Activated naive CD8-positive, alpha-beta T cell treated with anti-CD3 and anti-CD28 coated beads, Interleukin-2, amount 50 U/mL, for 24 hours (primary cell): Measurements from ENCODE around the gene CYP27A1.
"Not testable (repeated sequence)": the region's sequence is repeated elsewhere in the genome, so short reads cannot be mapped to it uniquely, and the experiment has no call there.

ENCODE experiments used
- ATAC-seq: fragments of 150-1000 bp; cut with Tn5 transposase; one replicate; pipeline ENCODE4 v1.10.0; 2021
- DNase-seq: peaks from one replicate; pipeline ENCODE4 v3.0.0; 2021
- H3K27ac Mint-ChIP-seq: one replicate; pipeline ENCODE4 v1.8.0; 2021; ENCODE audit warnings: mild to moderate bottlenecking, mixed read lengths
- H3K27me3 Mint-ChIP-seq: one replicate; pipeline ENCODE4 v1.8.0; 2021; ENCODE audit warnings: mixed read lengths
- H3K36me3 Mint-ChIP-seq: one replicate; pipeline ENCODE4 v1.8.0; 2021; ENCODE audit warnings: low read depth, mixed read lengths
- H3K4me1 Mint-ChIP-seq: one replicate; pipeline ENCODE4 v1.8.0; 2021; ENCODE audit warnings: mixed read lengths
- H3K4me3 Mint-ChIP-seq: one replicate; pipeline ENCODE4 v1.8.0; 2021; ENCODE audit warnings: mild to moderate bottlenecking, moderate library complexity, mixed read lengths
- H3K9me3 Mint-ChIP-seq: one replicate; pipeline ENCODE4 v1.8.0; 2021; ENCODE audit warnings: mixed read lengths

Gene CYP27A1

DNA sequence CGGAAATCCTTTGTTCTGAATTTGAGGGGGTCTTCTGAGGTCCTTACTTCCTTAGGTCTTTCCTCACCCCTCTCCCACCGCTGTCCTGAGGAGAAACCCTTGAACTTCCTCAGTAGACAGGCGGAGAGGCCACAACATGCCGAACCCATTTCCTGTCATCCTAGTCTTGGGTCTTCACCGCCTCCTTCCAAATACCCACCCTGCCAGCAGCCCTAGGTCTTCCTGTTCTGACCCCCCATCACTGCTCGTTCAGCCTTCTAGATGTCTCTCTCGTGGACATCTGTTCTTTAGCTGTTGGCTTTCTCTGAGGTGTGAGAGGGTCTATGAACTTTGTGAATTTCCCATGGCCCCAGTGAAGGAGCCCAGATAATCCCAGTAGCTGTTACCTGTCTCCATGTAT is 27.2 kb upstream of the CYP27A1 start:
- no peak overlapping the region for H3K27ac Mint-ChIP-seq
- peaks cover 5% of the 10 kb centered on the region for H3K4me1 Mint-ChIP-seq
- H3K27me3 Mint-ChIP-seq = no peaks in the 10 kb centered on the region
- DNase-seq (no peak), ATAC-seq (no peak)
- peaks cover 47% of the 10 kb centered on the region for H3K36me3 Mint-ChIP-seq
- H3K9me3 Mint-ChIP-seq = no peaks in the 10 kb centered on the region
- H3K4me3 Mint-ChIP-seq = no peak overlapping the region

DNA sequence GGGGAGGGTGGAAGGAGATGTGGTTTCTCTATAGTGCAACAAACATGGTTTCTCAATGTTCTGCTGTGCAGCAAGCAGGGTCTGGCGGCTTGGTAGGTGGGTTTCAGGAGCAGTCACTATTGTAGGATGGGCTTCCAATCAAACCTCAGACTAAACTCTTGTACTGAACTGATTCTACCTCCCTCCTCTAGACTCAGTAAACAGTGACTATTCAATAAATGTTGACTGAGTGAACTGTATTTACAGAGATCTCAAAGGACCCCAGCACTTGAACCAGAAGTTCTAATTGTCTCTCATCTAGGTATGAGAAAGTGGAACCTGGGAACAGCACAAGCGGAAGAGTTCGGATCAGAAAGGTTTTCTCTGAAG is 26.8 kb upstream of the CYP27A1 start:
- no peak for DNase-seq
- peaks cover 44% of the 10 kb centered on the region for H3K36me3 Mint-ChIP-seq
- H3K27me3 Mint-ChIP-seq = no peaks in the 10 kb centered on the region
- no peaks in the 10 kb centered on the region for H3K9me3 Mint-ChIP-seq
- peaks cover 5% of the 10 kb centered on the region for H3K4me1 Mint-ChIP-seq
- no peak overlapping the region for H3K27ac Mint-ChIP-seq
- no peak for ATAC-seq
- H3K4me3 Mint-ChIP-seq = no peak overlapping the region

DNA sequence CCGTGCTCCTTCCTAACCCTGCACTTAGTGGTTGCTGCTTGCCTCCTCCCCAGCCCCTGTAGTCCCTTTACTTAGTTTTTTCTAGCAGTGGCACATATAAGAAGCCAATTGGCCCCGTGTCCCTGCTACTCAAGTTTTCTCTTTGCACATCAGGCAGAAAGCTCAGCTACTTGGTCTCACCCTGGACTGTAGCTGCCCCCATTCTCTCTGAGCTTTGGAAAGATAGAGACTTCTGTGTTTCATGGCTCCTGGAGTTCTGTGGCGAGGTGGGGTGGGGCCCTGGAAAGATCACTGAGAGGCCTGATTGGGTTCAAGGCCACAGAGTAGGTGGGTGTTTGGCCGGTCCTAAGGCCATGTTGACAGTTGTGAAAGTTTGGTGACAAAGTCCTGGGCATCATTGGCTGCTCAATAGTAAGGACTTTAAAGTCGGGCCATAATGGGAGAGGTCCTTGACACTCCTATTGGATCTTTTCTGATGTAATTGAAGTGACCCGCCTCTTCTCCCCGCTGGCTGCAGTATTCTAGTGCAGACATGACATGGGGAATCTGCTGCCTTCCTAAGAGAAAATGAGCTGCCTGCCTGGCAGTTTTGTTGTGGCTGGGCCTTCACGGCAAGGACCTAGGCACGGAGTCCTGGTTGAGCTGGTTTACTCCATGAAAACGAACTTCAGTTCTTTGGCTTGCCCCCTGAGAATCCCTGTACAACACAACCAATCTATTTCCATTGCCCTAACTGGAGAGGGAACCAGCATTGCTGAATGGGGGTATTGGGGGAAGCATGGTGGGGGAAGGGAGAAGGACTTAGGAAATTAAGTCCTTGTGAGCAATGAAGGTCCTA is 26.2 kb upstream of the CYP27A1 start:
- Mint-ChIP-seq H3K4me3 (no peak overlapping the region), H3K9me3 (no peaks in the 10 kb centered on the region), H3K36me3 (peaks cover 39% of the 10 kb centered on the region), H3K27ac (no peak overlapping the region), H3K4me1 (peaks cover 5% of the 10 kb centered on the region), H3K27me3 (no peaks in the 10 kb centered on the region)
- no peak for ATAC-seq
- no peak for DNase-seq

DNA sequence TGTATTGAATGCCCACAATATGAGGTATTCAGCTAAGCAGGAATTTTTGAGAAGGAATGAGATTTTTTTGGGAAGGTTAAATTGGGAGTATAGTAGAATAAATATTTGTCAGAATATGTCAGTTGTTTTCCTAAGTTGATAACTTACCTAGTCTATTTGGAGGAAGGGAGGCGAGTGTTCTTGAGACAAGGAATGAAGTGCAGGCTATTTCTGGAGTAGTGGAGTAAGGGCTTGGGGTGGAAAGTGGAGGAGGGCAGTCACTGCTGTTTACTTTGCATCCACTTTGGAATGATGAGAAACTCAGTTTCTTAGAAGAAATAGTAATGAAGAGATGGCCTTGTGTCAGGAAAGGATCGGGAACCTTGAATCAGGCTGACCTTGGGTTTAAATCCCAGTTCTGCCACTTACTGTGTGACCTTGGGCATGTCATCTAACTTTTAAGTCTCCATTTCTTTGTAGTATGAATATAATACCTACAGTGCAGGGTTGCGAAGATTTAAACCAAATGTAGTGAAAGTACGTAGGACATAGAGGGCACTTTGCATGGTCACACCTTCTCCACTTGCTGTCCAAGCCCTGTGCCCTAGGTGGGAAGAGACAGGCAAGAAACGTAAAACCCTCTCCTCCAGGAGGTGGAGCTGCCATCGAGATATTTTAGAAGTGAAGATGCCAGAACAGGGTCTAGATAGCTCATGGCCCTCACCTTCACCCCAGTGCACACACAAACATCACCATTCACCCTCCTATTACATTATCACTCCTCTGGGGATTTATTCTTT is 25.2 kb upstream of the CYP27A1 start:
- no peak overlapping the region for H3K27ac Mint-ChIP-seq
- peaks cover 35% of the 10 kb centered on the region for H3K36me3 Mint-ChIP-seq
- H3K27me3 Mint-ChIP-seq = no peaks in the 10 kb centered on the region
- H3K9me3 Mint-ChIP-seq = no peaks in the 10 kb centered on the region
- no peak for ATAC-seq
- peaks cover 5% of the 10 kb centered on the region for H3K4me1 Mint-ChIP-seq
- H3K4me3 Mint-ChIP-seq = no peak overlapping the region
- no peak for DNase-seq

DNA sequence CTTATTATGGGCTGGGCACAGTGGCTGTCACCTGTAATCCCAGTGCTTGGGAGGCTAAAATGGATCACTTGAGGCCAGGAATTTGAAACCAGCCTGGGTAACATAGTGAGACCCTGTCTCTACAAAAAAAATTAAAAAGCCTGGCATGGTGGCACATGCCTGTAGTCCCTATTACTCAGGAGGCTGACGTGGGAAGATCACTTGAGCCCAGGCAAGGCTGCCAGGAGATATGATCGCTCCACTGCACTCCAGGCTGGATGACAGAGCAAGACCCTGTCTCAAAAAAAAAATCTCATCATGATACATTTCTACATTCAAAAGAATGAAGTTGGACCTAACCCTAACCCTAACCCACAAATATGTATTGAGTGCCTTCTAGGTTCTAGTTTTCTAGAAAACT is 20.2 kb upstream of the CYP27A1 start:
- no peak overlapping the region for H3K4me3 Mint-ChIP-seq

DNA sequence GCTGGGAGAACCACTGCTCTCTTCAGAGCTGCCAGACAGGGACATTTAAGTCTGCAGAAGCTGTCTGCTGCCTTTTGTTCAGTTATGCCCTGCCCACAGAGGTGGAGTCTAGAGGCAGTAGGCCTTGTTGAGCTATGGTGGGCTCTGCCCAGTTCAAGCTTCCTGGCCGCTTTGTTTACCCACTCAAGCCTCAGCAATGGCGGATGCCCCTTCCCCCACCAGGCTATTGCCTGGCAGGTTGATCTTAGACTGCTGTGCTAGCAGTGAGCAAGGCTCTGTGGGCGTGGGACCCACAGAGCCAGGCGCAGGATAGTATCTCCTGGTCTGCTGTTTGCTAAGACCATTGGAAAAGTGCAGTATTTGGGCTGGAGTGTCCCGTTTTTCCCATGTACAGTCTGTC is 9.2 kb upstream of the CYP27A1 start:
- not testable (repeated sequence) for ATAC-seq, H3K27ac Mint-ChIP-seq

More for the DNA sequence above, 20.2 kb upstream of the CYP27A1 start:
- no peak for ATAC-seq
- H3K27me3 Mint-ChIP-seq = no peaks in the 10 kb centered on the region
- H3K4me1 Mint-ChIP-seq = peaks cover 5% of the 10 kb centered on the region
- H3K9me3 Mint-ChIP-seq = no peaks in the 10 kb centered on the region
- H3K36me3 Mint-ChIP-seq = no peaks in the 10 kb centered on the region
- DNase-seq = no peak
- H3K27ac Mint-ChIP-seq = no peak overlapping the region

DNA sequence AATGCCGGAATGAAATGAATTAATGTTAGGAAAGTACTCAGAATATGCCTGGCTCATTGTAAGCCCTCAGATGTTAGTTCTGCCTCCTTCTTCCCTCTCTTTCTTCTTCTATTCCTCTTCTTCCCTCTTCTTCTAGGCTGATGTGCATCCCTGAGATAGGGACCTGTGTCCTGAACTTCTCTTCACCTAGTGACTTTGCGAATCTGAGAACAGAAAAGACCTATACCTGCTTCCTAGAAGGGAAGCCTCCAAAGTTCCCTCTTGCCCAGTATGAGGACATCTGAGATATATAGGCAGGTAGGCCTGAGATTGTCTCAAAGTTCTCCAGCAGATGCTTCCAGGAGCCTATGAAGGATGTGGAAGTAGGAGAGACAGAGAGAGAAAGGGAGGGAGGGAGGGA is 8.1 kb upstream of the CYP27A1 start:
- DNase-seq (no peak), ATAC-seq (no peak)
- Mint-ChIP-seq H3K27me3 (peaks cover 4% of the 10 kb centered on the region), H3K4me3 (no peak overlapping the region), H3K4me1 (no peaks in the 10 kb centered on the region), H3K9me3 (peaks cover 15% of the 10 kb centered on the region), H3K27ac (no peak overlapping the region), H3K36me3 (peaks cover 29% of the 10 kb centered on the region)

More for the DNA sequence above, 9.2 kb upstream of the CYP27A1 start:
- not testable (repeated sequence) for DNase-seq, H3K27me3 Mint-ChIP-seq, H3K4me3 Mint-ChIP-seq, H3K4me1 Mint-ChIP-seq
- H3K9me3 Mint-ChIP-seq = peaks cover 12% of the 10 kb centered on the region
- peaks cover 26% of the 10 kb centered on the region for H3K36me3 Mint-ChIP-seq

DNA sequence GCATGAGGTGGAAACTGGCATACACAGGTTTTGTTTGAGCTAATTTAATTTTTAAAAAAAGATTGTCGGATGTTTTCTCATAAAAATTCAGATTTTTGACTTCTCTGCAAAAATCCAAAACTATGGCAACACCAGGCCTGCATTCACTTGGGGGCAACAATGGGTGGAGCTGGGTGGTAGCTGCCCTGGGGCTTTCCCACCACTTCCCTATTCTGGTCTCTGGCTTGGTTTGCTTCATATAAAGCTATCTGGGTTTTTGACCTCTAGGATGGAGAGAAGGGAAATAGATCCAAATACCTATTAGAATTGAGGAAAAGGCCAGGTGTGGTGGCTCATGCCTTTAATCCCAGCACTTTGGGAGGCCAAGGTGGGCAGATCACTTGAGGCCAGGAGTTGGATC is 5.5 kb upstream of the CYP27A1 start:
- ATAC-seq = no peak
- no peak overlapping the region for H3K4me3 Mint-ChIP-seq
- no peak overlapping the region for H3K27ac Mint-ChIP-seq
- H3K36me3 Mint-ChIP-seq = peaks cover 21% of the 10 kb centered on the region
- H3K4me1 Mint-ChIP-seq = peaks cover 4% of the 10 kb centered on the region
- peaks cover 22% of the 10 kb centered on the region for H3K27me3 Mint-ChIP-seq
- peaks cover 19% of the 10 kb centered on the region for H3K9me3 Mint-ChIP-seq
- no peak for DNase-seq

DNA sequence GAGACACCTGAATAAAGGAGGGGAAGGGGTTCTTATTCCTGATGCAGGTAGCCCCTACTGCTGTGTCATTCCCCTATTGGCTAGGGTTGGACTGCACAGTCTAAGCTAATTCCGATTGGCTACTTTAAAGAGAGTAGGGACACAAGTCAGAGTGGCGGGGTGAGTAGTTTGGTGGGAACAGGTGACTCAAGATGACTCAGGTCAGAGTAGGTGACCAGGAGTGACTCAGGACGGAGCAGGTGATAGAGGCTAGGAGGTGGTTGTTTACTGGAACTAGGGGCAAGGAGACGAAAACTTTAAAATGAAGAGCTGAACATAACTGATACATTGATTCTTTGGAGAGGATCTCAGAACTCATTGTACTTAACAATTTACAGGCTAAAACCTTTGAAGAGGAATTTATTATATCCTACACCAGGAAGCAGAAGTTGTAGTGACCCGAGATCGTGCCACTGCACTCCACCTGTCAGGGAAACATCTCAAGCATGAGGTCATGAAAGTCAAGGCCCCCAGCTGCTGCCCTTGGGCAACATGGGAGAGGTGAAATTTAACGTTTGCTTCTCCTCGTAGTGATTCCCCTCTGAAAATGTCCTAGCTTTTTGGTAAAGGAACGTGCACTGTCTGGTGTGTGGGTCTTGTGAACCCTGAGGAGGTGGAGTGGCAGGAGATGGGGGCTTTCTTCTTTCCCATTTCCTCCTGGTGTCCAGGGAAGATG is 4.5 kb upstream of the CYP27A1 start:
- Mint-ChIP-seq H3K9me3 (peaks cover 19% of the 10 kb centered on the region), H3K4me1 (peaks cover 4% of the 10 kb centered on the region), H3K36me3 (peaks cover 21% of the 10 kb centered on the region), H3K27me3 (peaks cover 26% of the 10 kb centered on the region), H3K27ac (no peak overlapping the region), H3K4me3 (no peak overlapping the region)
- ATAC-seq (no peak), DNase-seq (no peak)

DNA sequence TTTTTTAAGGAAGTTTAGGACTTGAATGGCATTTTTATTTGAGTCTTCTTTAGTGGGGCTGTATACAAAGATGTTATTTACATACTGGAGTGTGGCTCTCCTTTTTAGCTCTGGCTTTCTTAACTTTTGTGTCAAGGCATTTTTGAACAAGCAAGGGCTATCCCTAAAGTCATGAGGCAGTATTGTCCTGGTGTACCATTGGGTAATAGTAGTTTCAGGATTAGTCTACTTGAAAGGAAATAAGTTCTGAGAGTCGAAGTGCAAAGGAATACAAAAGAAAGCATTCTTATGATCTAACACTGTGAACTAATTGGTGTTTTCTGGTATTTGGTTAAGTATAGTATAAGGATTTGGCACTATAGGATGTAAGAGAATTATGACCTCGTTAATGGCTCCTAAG is 1.9 kb upstream of the CYP27A1 start:
- H3K4me3 Mint-ChIP-seq = no peak overlapping the region
- peaks cover 4% of the 10 kb centered on the region for H3K4me1 Mint-ChIP-seq
- DNase-seq = no peak
- H3K9me3 Mint-ChIP-seq = peaks cover 19% of the 10 kb centered on the region
- peaks cover 18% of the 10 kb centered on the region for H3K36me3 Mint-ChIP-seq
- H3K27ac Mint-ChIP-seq = no peak overlapping the region
- ATAC-seq = no peak
- H3K27me3 Mint-ChIP-seq = peaks cover 38% of the 10 kb centered on the region

DNA sequence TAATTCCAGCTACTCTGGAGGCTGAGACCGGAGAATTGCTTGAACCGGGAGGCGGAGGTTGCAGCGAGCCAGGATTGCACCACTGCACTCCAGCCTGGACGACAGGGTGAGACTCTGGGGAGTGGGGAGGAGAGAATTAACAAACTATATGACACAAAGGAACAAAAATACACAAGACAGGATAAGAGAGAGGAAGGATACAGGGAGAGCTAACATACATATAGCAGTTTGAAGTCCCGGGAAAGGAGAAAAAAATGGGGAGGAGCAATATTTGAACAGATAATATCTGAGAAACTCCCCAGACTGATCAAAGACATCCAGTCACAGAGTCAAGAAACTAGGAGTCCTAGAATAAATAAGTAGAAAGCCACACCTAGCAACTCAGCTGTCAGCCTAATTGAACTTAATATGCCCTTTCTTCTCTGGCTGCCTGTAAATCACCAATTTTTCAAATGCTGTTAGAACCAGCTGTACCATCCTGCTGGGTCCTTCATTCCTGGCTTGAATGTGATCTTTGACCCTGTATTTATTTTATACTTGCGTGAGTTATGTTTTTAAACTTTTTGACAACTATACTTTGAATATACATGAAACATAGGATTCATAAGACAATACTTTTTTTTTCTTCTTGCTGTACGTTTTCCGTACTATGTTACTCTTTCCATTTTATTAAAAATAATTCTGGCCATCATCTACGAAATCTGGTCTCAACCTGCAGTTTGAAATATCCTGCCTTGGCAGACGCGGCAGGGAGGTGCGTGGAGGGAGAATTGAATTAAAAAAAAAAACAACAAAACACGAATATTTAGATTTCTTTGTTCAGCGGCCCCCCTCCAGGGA is 876 bp upstream of the CYP27A1 start:
- ATAC-seq (no peak), DNase-seq (no peak)
- Mint-ChIP-seq H3K9me3 (peaks cover 17% of the 10 kb centered on the region), H3K27ac (no peak overlapping the region), H3K4me1 (peaks cover 4% of the 10 kb centered on the region), H3K4me3 (no peak overlapping the region), H3K36me3 (peaks cover 13% of the 10 kb centered on the region), H3K27me3 (peaks cover 45% of the 10 kb centered on the region)

DNA sequence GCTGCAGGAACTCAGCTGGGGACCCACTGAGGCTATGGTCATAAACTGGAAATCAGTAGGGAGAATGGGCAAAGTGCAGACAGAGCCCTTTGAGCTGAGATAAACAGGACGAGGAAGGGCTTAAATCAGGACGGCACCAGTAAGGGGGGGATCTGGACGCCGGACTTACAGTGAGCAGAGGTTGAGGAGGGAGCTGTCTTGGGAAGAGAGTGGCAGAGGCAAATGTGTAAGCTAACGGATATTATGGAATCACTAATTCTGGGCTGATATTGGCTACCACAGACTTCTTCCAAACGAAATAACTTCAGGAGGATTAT is 539 bp downstream of the CYP27A1 start:
- Mint-ChIP-seq H3K4me1 (peaks cover 4% of the 10 kb centered on the region), H3K9me3 (peaks cover 9% of the 10 kb centered on the region), H3K36me3 (peaks cover 5% of the 10 kb centered on the region), H3K27me3 (peaks cover 47% of the 10 kb centered on the region), H3K4me3 (no peak overlapping the region), H3K27ac (no peak overlapping the region)
- DNase-seq (no peak), ATAC-seq (no peak)

DNA sequence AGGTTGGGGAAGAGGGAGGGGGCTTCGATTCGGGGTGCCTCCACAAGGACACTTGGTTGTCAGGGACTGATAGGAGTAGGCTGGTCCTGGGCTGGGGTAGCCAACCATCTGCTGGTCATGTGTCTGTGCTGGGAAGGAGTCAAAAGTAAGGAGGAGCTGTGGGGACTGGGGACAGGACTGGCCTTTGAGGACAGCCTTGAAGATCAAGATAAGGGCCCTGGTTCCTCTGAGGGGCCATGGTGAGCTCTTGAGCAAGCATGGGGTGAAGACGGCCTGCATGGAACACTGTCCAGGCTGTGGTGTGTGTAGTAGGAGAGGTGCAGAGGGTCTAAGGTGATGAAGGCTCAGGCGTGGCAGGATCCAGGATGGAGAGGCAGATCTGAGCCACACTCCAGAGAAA is 1.7 kb downstream of the CYP27A1 start:
- Mint-ChIP-seq H3K4me3 (no peak overlapping the region), H3K4me1 (peaks cover 4% of the 10 kb centered on the region), H3K9me3 (peaks cover 6% of the 10 kb centered on the region), H3K36me3 (no peaks in the 10 kb centered on the region), H3K27ac (no peak overlapping the region), H3K27me3 (peaks cover 44% of the 10 kb centered on the region)
- DNase-seq (no peak), ATAC-seq (no peak)

DNA sequence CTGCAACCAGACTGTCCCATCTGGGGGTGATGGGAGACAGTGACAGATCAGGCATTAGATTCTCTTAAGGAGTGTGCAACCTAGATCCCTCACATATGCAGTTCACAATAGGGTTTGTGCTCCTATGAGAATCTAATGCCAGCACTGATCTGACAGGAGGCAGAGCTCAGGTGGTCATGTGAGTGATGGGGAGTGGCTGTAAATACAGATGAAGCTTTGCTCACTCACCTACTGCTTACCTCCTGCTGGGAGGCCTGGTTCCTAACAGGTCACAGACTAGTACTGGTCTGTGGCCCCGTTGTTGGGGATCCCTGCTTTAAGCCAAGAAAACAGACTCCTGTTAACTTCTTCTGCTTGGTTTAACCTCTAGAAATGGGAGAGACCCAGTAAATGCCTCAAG is 3.2 kb downstream of the CYP27A1 start:
- Mint-ChIP-seq H3K4me1 (peaks cover 4% of the 10 kb centered on the region), H3K27ac (no peak overlapping the region), H3K9me3 (no peaks in the 10 kb centered on the region), H3K27me3 (peaks cover 38% of the 10 kb centered on the region), H3K4me3 (no peak overlapping the region), H3K36me3 (no peaks in the 10 kb centered on the region)
- no peak for ATAC-seq
- no peak for DNase-seq
